NCI-H1694 (cell line): ENCODE results near the gene SLC48A1.
"Not testable (repeated sequence)": the region's sequence is repeated elsewhere in the genome, so short reads cannot be mapped to it uniquely, and the experiment has no call there.

Experiments used
- DNase-seq: peaks from one replicate; lab custom pipeline; 2025; lab: John Stamatoyannopoulos, UW

SLC48A1 gene

DNA sequence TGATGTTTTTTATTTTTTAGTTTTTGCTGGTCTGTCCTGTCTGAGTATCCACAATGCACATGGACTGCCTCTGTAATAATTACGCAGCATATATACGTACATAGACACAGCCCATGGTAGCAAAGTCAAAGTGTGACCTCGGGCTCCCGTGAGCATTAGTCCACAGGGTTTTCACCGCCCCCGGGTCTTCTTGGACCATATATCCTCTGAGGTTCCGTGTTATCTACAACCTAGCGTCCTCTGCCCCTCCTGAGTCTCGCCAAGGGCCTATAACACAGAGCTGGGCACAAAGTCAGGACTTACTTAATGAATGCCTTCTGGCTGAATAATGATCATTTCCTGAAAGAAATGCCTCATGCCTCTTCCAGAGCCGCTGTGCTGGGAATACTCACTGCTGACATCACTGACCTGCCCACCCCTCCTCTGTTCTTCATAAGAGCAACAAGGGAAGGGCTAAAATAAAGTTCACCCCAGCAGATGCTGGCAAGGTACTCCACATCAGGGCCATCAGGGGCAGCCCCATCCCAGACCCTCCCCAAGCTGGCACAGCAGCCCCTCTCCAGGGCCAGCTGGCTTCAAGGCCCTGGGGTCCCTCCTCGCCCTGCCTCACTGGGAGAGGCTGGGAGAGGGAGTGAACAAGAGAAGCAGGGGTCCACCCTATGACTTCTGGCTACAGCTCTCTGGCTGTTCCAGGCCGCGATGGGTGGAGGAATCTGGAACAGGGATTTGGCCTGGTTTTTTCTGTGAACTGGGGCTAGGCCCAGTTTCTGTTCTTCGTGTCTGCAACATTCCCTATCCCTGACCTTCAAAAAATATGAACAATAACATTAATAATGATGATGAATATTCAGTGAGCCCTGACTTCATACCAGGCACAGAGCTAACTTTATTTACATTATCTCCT is 38.8 kb downstream of the SLC48A1 start:
- no peak for DNase-seq

DNA sequence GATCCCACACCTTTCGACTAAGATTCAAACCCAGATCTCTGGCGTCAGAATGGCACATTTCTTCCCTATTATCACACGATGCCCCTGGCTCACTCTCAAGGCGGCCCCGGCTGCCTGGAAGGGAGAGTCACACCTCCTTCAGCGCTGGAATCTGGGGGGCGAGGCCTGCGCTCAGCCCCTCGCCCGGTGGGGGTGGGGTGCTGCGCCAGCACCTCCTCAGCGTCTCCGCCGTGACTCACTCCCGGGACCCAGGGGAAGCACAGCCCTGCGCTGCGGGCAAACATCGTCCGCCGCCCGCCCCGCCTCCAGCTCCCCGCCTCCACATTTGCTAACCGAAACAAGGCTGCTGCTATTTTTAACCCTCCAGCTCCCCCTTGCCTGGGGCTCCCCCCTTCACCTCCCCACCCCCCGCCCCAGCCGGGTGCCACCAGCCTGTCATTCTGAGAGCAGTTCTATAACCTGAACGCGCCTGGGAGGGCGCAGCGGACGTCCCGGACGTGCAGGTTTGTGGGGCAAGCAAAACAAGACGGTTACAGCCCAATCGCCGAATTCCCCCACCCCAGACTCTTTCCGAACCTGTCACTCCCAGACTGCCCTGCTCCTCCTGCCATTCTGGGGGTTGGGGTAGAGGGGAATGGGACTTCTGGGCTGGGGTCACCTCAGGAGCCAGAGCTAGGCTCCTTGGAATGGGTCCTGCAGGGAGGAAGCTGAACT is 39.9 kb downstream of the SLC48A1 start:
- no peak for DNase-seq

- no peak for DNase-seq
Measured at GRCh38 chr12:47813511-47814196, 40.6 kb downstream of the SLC48A1 start.

- DNase-seq, result no peak
Measured at GRCh38 chr12:47814539-47815170, 41.6 kb downstream of the SLC48A1 start.

DNA sequence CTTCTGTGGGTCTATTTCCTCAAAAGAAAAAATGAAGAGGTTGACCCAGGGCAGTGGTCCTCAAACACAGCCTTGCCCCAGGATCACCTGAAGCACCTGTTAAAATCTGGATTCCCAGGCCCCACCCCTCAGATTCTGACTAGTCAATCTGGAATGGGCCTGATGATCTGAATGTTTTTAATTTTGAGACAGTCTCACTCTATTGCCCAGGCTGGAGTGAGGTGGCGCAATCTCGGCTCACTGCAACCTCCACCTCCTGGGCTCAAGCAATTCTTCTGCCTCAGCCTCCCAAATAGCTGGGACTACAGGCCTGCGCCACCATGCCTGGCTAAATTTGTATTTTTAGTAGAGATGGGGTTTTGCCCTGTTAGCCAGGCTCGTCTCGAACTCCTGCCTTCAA is 42.4 kb downstream of the SLC48A1 start:
- not testable (repeated sequence) for DNase-seq

- DNase-seq, result no peak
Measured at GRCh38 chr12:47816403-47817271, 43.6 kb downstream of the SLC48A1 start.

DNA sequence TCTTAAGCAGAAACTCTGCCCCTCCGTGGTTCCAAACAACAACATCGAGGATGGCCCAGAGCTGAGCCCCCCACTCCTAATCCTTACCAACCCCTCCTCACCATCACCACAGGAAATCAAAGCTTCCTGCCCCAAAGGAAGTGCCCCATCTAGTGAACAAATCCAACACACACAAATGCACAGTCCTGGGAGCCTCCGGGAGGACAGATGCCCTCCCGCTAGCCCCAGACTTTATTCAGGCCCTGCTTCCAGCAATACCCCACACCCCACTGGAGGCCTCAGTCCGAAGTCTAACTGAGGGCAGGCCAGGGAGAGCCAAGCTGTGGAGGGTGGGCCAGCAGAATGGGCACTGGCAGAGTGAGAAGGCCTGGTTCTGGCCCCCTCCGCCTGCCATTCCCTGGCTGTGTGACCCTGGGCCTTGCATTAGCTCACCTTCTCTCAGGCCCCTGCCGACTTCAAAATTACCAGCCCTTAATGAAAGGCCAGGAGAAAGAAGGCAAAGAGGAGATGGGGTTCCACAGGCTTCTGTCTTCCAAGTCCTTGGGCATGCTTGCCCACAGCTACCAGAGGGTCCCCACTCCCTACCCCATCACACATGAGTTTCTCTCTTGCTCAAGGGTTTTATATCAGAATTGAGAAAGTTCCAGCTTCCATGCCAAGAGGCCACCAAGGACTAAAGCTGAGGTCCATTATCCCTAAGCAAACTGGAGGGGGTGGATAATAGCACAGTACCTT is 44.4 kb downstream of the SLC48A1 start:
- DNase-seq, result no peak

- no peak for DNase-seq
Measured at GRCh38 chr12:47818007-47818376, 45.0 kb downstream of the SLC48A1 start.

GRCh38 chr12:47818467-47819137 is 45.6 kb downstream of the SLC48A1 start:
- no peak for DNase-seq

DNA sequence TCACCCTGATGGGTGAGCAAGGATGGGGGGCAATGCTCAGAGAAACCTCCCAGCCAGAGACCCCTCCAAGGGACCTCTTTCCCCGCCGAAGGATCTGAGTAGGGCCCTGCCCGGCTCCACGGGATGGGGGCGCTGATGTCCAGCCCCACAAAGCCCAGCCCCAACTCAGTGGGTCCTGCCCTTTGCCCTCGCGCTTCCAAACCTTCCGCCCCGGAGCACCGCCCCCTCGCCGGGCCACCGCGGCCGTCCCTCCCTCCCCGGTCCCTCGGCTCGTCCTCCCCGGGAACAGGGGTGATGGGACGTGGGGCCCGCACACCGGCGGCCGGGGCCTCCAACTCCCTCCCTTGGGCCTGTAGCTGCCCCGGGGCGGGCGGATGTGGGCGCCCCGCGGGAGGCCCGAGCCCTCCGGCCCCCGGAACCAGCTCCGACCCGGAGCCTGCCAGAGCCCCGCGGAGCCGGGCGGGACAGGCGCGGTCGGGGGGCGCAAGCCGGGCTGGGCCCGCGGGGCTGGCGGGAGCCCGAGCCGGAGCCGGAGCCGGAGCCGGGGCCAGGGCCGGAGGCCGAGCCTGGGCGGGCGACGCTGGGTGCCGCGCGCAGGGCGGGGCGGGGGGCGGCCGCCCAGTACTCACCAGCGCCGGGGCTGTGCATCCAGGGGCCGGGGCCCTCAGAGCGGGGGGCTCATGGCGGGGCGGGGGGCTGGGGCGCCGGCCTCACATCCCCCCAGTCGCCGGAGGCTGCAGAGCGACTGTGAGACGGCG is 46.3 kb downstream of the SLC48A1 start:
- no peak for DNase-seq

GRCh38 chr12:47819896-47820630 is 47.0 kb downstream of the SLC48A1 start, which contains the start of gene HDAC7:
TSS of gene HDAC7 (minus strand) at chr12:47819903. CDS start at chr12:47819785, 118 bp downstream.
- DNase-seq, result no peak

DNA sequence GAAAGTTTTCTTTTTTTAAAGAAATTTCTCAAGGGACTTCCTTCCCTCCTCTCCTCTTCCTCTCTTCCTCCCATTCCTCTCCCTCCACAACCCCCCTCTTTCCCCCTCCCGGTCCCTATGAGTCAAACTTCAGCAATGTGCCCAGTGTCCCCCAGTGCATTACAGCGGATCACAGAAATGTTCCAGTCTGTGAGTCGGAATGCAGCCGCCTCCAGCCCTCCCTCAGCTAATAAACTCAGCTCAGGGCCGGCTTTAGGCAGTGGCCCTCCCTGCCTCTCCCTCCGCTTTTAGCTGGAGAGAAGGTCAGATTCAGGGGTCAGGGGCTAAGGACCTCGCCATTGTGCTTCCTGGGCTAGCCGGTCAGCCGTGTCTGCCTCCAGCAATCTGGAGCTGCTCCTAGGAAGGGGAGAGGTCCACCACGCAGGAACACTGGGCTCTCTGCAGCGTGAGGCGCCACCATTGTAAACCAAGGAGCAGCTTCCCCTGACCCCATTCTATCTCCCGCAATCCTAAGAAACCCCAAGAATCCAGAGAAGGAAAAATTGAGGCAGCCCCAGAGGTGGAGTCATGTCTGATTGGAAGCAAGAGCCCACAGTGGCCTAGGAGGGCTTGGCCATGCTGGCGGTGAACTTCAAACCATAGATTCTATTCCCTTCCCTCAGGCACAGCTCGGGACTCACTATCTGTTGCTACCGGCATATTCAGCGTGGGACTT is 47.8 kb downstream of the SLC48A1 start:
- DNase-seq, result no peak

DNA sequence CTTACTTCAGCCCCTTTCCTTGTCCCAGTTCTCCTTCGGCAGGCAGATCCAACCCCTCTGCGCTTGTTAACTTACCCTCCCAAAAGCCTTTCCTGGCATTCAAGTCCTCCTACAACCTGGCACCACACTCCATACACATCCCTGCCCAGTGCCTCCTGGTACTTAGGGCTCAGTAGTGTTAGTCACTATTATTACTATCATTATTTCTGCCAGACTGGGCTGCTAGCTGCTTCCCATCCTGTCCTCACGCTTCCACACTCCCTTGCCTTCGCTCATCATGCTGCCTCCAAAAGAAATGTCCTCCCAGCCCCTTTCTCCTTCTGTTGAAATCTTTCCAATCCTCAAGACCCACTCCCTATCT is 48.3 kb downstream of the SLC48A1 start:
- DNase-seq, result no peak

GRCh38 chr12:47822401-47822800 is 49.4 kb downstream of the SLC48A1 start:
- DNase-seq, result no peak

DNA sequence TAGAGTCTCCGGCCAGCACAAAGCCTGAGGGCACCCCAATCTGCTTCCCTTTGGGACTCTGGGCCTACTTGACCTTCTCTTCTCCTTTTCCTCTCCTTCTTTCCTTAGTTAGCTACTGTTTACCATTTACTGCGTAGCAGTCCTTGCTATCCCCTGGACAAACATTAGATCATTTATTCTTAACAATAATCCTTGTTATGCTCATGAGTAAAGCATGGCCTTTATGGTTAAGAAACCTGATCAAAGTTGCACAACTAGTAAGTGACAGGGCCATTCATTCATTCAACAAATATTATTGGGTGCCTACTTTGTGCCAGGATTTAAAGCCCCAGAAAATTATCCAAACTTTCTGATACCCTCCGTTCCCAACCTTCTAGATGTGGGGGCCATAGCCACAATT is 49.8 kb downstream of the SLC48A1 start:
- DNase-seq, result no peak

DNA sequence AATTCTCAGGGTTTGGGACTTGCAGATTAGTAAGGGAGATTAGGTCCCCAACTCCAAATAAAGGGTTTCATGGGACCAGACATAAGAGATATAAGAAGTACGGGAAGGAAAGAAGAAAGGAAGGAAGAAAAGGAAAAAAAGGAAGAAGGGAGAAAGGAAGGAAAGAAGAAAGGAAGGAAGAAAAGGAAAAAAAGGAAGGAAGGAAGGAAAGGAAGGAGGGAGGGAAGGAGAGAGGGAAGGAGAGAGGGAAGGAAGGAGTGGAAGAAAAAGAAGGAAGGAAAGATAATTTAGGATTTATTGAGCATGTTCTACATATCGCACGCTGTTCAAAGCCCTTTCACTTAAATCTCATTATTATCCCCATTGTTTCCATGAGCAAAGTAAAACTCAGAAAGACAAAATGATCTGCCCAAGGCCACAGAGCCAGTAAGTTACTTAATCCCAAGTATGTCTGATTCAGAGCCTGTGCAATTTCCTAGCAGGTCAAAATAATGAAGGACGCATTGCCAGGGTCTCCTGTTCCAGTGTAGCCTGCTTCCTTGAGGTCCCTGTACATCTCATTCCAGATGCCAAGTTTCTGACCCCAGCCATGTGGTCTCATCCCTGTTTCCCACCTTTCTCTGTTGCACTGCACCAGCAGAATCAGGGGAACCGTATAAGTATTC is 50.5 kb downstream of the SLC48A1 start:
- no peak for DNase-seq

DNA sequence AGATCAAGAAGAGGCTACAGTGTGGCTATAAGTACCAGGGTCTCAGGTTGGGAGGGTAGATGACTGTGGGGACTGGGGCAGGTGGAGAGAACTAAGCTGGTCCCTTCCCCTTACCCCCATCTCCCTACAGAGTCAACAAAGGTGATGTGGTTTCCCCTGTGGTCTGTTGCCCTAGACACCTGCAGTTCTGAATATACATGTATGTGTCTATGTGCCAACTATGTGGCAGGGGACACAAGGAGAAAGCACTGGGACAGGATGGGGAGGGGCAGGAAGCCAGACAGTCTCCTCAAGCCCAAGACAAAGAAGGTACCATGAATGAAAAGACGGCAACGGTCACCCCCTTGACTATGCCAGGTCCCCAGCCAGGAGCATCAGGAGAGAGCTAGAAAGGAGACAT is 51.2 kb downstream of the SLC48A1 start:
- no peak for DNase-seq
